AG08395 (cell line): ENCODE data around the gene GPR146.

Experiments used
- DNase-seq: peaks from one replicate; pipeline ENCODE4 v3.0.0; 2012; ENCODE audit warnings: mixed read lengths, low spot score

Gene GPR146

GRCh38 chr7:1108264-1108920, 64.0 kb downstream of the GPR146 start:
- DNase-seq: no peak
